Neural progenitor cell (in vitro differentiated cells): ENCODE results near the gene AUNIP.
"Not testable (repeated sequence)": the region's sequence is repeated elsewhere in the genome, so short reads cannot be mapped to it uniquely, and the experiment has no call there.

Experiments
- EZH2 ChIP-seq: fragments of 200-600 bp; sonication (generic); IDR thresholded peaks from 2 replicates; pipeline ENCODE4 v1.6.1; 2017; ENCODE audit warnings: antibody characterized with exemption, mild to moderate bottlenecking, moderate library complexity
- EZH2phosphoT487 ChIP-seq: fragments of 200-600 bp; sonication (generic); IDR thresholded peaks from 2 replicates; pipeline ENCODE4 v1.6.1; 2017; ENCODE audit warnings: antibody characterized with exemption
- TF ChIP-seq, protein P1 (sequence below): fragments of 200-600 bp; sonication (generic); IDR thresholded peaks from 2 replicates; pipeline ENCODE4 v1.5.1; 2017; ENCODE audit warnings: antibody characterized with exemption, mild to moderate bottlenecking

DNA sequence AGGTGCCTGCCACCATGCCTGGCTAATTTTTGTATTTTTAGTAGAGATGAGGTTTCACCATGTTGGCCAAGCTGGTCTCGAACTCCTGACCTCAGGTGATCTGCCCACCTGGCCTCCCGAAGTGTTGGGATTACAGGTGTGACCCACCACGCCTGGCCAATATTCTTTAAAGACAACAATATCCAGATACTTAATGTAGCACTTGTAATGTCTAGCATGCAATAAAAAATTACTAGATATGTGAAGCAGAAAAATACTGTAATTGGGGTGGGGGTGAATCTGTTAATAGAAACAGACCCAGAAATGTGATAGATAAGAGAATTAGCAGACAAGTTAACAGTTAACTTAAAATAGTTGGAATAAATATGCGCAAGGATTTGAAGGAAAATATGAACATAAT lies 19.4 kb downstream of the AUNIP start:
- TF ChIP-seq, protein P1, sequence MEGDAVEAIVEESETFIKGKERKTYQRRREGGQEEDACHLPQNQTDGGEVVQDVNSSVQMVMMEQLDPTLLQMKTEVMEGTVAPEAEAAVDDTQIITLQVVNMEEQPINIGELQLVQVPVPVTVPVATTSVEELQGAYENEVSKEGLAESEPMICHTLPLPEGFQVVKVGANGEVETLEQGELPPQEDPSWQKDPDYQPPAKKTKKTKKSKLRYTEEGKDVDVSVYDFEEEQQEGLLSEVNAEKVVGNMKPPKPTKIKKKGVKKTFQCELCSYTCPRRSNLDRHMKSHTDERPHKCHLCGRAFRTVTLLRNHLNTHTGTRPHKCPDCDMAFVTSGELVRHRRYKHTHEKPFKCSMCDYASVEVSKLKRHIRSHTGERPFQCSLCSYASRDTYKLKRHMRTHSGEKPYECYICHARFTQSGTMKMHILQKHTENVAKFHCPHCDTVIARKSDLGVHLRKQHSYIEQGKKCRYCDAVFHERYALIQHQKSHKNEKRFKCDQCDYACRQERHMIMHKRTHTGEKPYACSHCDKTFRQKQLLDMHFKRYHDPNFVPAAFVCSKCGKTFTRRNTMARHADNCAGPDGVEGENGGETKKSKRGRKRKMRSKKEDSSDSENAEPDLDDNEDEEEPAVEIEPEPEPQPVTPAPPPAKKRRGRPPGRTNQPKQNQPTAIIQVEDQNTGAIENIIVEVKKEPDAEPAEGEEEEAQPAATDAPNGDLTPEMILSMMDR: not testable (repeated sequence)
- TF ChIP-seq EZH2, EZH2phosphoT487: not testable (repeated sequence)
